ENCODE measurements around the gene FBXO40. TPM values are rescaled to one million over a fixed set of nuclear protein-coding genes. Genes with fewer than 3 reads are reported as not detected.

Gene FBXO40
- total and polyA plus RNA-seq, 2 donors (not counting 1 experiment from before 2014, with no cell fraction given) = not detected

DNA sequence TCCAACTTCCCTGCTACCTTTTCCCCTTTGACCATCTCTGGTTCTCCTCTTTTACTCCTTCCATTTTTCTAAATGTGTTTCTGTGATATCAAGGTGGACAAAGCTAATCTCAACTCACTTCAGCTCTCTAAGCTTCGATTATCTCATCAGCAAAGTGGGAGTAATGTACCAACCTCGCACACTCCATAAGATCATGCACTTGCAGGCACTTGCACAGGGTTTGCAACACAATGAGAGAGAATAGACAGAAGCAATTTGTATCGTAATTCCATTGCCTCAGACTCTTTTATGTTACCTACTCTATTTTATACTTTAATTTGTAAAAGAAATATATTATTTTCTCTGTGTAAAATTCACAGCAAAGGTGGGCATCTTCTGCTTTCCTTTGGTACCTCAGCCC, 40.4 kb upstream of the FBXO40 start:
- ATAC-seq (ENCODE audit: low read depth) (no peak), DNase-seq (no peak)
- CTCF ChIA-PET = no interaction called here
- no peaks in the 10 kb centered on the region for H3K36me3 ChIP-seq (replicated peaks in 1 of 2; ENCODE audit: control extremely low read depth in 1 of 2, control insufficient read depth in 1 of 2, extremely low read depth in 1 of 2, insufficient read depth in 2 of 2, low read length in 1 of 2)
- H3K27ac ChIP-seq (ENCODE audit: low read length in 2 of 2) = no peak overlapping the region
- peaks cover 0 to 4% (median 0%) of the 10 kb centered on the region in 3 donors for H3K9me3 ChIP-seq (ENCODE audit: control extremely low read depth in 1 of 3, control insufficient read depth in 2 of 3, insufficient read depth in 1 of 3, low read length in 2 of 3)
- Mint-ChIP-seq H3K9me3 (ENCODE audit: insufficient read depth) (no peaks in the 10 kb centered on the region), H3K4me3 (no peak overlapping the region), H3K27me3 (peaks cover 4% of the 10 kb centered on the region), H3K4me1 (peaks cover 11% of the 10 kb centered on the region), H3K27ac (no peak overlapping the region)
- TF ChIP-seq EZH2 (IDR thresholded peaks at IDR 0.05; ENCODE audit: borderline replicate concordance, insufficient read depth, low read depth, low read length, poor library complexity, severe bottlenecking) = no peak
- no peak for TF ChIP-seq CTCF (IDR thresholded peaks at IDR 0.05)
- no peaks in the 10 kb centered on the region for H3K27me3 ChIP-seq (replicated peaks in 1 of 4; ENCODE audit: control extremely low read depth in 1 of 4, control insufficient read depth in 3 of 4, insufficient read depth in 4 of 4, low read length in 3 of 4)
- WGBS (ENCODE audit: insufficient coverage) = no CpG with 5 or more reads among the region's 3 CpGs
- intact Hi-C loops (cut with micrococcal nuclease) = no loop called here
- no peak overlapping the region for H3K4me2 ChIP-seq (replicated peaks; ENCODE audit: low read depth, low read length, poor library complexity, severe bottlenecking)
- peaks cover 12 to 17% of the 10 kb centered on the region in 2 donors for H3K4me1 ChIP-seq (ENCODE audit: control insufficient read depth in 2 of 2, insufficient read depth in 2 of 2, low read length in 2 of 2)
- H4K20me1 ChIP-seq (ENCODE audit: control insufficient read depth, insufficient read depth, low read length, poor library complexity, severe bottlenecking) = no peaks in the 10 kb centered on the region
- POLR2A ChIA-PET = no interaction called here
- no peak overlapping the region for H3K9ac ChIP-seq (ENCODE audit: low read length)
- H2AFZ ChIP-seq (ENCODE audit: insufficient read depth, low read depth, low read length, poor library complexity, severe bottlenecking) = peak overlapping the region; percentile 28
- H3K79me2 ChIP-seq (ENCODE audit: control insufficient read depth, insufficient read depth, low read length) = no peaks in the 10 kb centered on the region
- H3K4me3 ChIP-seq (ENCODE audit: control extremely low read depth in 1 of 5, extremely low read depth in 1 of 5, insufficient read depth in 1 of 5, low read depth in 2 of 5, low read length in 4 of 5) = no peak overlapping the region

DNA sequence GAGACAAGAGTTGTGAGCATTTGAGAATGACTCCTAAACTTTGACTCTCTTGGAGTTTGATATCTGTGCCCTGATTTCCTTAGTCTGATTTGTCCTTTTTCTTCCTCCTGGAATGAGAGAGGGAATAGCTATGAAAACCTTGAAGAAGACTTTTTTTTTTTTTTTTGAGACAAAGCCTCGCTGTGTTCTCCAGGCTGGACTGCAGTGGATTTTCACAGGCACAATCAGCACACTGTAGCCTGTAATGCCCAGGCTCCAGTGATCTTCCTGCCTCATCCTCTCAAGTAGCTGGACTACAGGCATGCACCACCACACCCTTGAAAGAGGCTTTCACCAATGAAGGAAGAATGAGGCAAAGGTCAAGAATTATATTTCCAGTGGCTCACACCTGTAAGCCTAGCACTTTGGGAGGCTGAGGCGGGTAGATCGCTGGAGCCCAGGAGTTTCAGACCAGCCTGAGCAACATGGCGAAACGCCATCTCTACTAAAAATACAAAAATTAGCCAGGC, 35.7 kb upstream of the FBXO40 start:
- H3K4me3 ChIP-seq (ENCODE audit: control extremely low read depth in 1 of 5, extremely low read depth in 1 of 5, insufficient read depth in 1 of 5, low read depth in 2 of 5, low read length in 4 of 5) = no peak overlapping the region
- Mint-ChIP-seq H3K9me3 (ENCODE audit: insufficient read depth) (no peaks in the 10 kb centered on the region), H3K27ac (no peak overlapping the region), H3K4me3 (no peak overlapping the region), H3K4me1 (no peaks in the 10 kb centered on the region), H3K27me3 (peaks cover 15% of the 10 kb centered on the region)
- H3K79me2 ChIP-seq (ENCODE audit: control insufficient read depth, insufficient read depth, low read length) = no peaks in the 10 kb centered on the region
- H3K36me3 ChIP-seq (replicated peaks in 1 of 2; ENCODE audit: control extremely low read depth in 1 of 2, control insufficient read depth in 1 of 2, extremely low read depth in 1 of 2, insufficient read depth in 2 of 2, low read length in 1 of 2) = no peaks in the 10 kb centered on the region
- no peaks in the 10 kb centered on the region for H4K20me1 ChIP-seq (ENCODE audit: control insufficient read depth, insufficient read depth, low read length, poor library complexity, severe bottlenecking)
- H3K9ac ChIP-seq (ENCODE audit: low read length) = no peak overlapping the region
- intact Hi-C loops (cut with micrococcal nuclease) = no loop called here
- H2AFZ ChIP-seq (ENCODE audit: insufficient read depth, low read depth, low read length, poor library complexity, severe bottlenecking) = no peak overlapping the region
- ChIA-PET POLR2A (no interaction called here), CTCF (interaction anchor here (0.5 kb wide), 1 partner anchor 326 kb away, joined by 3 read pairs; no protein-coding TSS in a partner anchor)
- H3K4me1 ChIP-seq (ENCODE audit: control insufficient read depth in 2 of 2, insufficient read depth in 2 of 2, low read length in 2 of 2) = no peaks in the 10 kb centered on the region
- ATAC-seq (ENCODE audit: low read depth) (no peak), DNase-seq (no peak)
- TF ChIP-seq CTCF (IDR thresholded peaks at IDR 0.05) = no peak
- no peaks in the 10 kb centered on the region for H3K9me3 ChIP-seq (ENCODE audit: control extremely low read depth in 1 of 3, control insufficient read depth in 2 of 3, insufficient read depth in 1 of 3, low read length in 2 of 3)
- no CpG with 5 or more reads among the region's 5 CpGs for WGBS (ENCODE audit: insufficient coverage)
- H3K27ac ChIP-seq (ENCODE audit: low read length in 2 of 2) = no peak overlapping the region
- no peaks in the 10 kb centered on the region for H3K27me3 ChIP-seq (replicated peaks in 1 of 4; ENCODE audit: control extremely low read depth in 1 of 4, control insufficient read depth in 3 of 4, insufficient read depth in 4 of 4, low read length in 3 of 4)
- no peak overlapping the region for H3K4me2 ChIP-seq (replicated peaks; ENCODE audit: low read depth, low read length, poor library complexity, severe bottlenecking)
